HepG2 (cell line): ENCODE measurements around the gene XRCC3. TPM values are rescaled to one million over a fixed set of nuclear protein-coding genes. Genes with fewer than 3 reads are reported as not detected.

ENCODE experiments used
- ARID4A ChIP-seq: sonication (generic); formaldehyde crosslinking; IDR thresholded peaks from 2 replicates; pipeline ENCODE4 v1.5.0; 2020; ENCODE audit warnings: mild to moderate bottlenecking, missing genetic modification reagents, borderline replicate concordance
- CBX5 ChIP-seq: sonication (generic); formaldehyde crosslinking; IDR thresholded peaks from 2 replicates; pipeline ENCODE4 v1.4.0; 2020; ENCODE audit warnings: missing genetic modification reagents, borderline replicate concordance
- ETV6 ChIP-seq: sonication (generic); formaldehyde crosslinking; conservative IDR thresholded peaks from 2 replicates; pipeline ENCODE4 v1.4.0; 2020; ENCODE audit warnings: missing genetic modification reagents
- MYC ChIP-seq: sonication (generic); formaldehyde crosslinking; IDR thresholded peaks from 2 replicates; pipeline ENCODE4 v1.9.0; 2021; ENCODE audit warnings: missing genetic modification reagents, borderline replicate concordance
- NCOA2 ChIP-seq: sonication (generic); formaldehyde crosslinking; IDR thresholded peaks from 2 replicates; pipeline ENCODE4 v1.8.0; 2022; ENCODE audit warnings: inconsistent platforms
- PPARG ChIP-seq: conservative IDR thresholded peaks from 2 replicates; pipeline ENCODE4 v1.6.1; 2016; ENCODE audit warnings: missing biosample characterization, missing genetic modification reagents
- REL ChIP-seq: sonication (generic); formaldehyde crosslinking; conservative IDR thresholded peaks from 2 replicates; pipeline ENCODE4 v1.8.0; 2022; ENCODE audit warnings: mild to moderate bottlenecking, missing genetic modification reagents, moderate library complexity
- SAP130 ChIP-seq: IDR thresholded peaks from 2 replicates; pipeline ENCODE4 v1.6.1; 2016; ENCODE audit warnings: low read depth
- SYNCRIP ChIP-seq: fragments of 200-400 bp; formaldehyde crosslinking; IDR thresholded peaks from 2 replicates; pipeline ENCODE4 v1.6.1; 2018; ENCODE audit warnings: mild to moderate bottlenecking, low read depth, low read length; ENCODE audit not compliant: insufficient read depth
- TEF ChIP-seq: sonication (generic); formaldehyde crosslinking; IDR thresholded peaks from 2 replicates; pipeline ENCODE4 v1.5.0; 2020; ENCODE audit warnings: missing genetic modification reagents
- TFAP4 ChIP-seq: sonication (generic); IDR thresholded peaks from 2 replicates; pipeline ENCODE4 v1.6.1; 2016; ENCODE audit warnings: low read depth, borderline replicate concordance
- ZHX2 ChIP-seq, 2 experiments: sonication (generic) in 1 of 2; formaldehyde crosslinking in 1 of 2; IDR thresholded peaks; 2 replicates each; pipeline versions ENCODE4 v1.6.1 to v1.9.0; 2014 to 2022; ENCODE audit warnings: antibody characterized with exemption in 1 of 2, borderline replicate concordance in 1 of 2, inconsistent platforms in 1 of 2, low read depth in 1 of 2, missing genetic modification reagents in 1 of 2
- ZNF20 ChIP-seq: sonication (generic); formaldehyde crosslinking; IDR thresholded peaks from 2 replicates; pipeline ENCODE4 v1.4.0; 2020; ENCODE audit warnings: mild to moderate bottlenecking, moderate library complexity, missing genetic modification reagents
- ZNF556 ChIP-seq: sonication (generic); formaldehyde crosslinking; IDR thresholded peaks from 2 replicates; pipeline ENCODE4 v1.4.0; 2020; ENCODE audit warnings: mild to moderate bottlenecking, missing genetic modification reagents, borderline replicate concordance
- ZNF616 ChIP-seq: sonication (generic); formaldehyde crosslinking; IDR thresholded peaks from 2 replicates; pipeline ENCODE4 v1.5.0; 2020; ENCODE audit warnings: low read depth, mild to moderate bottlenecking, missing genetic modification reagents
- ZNF652 ChIP-seq: IDR thresholded peaks from 2 replicates; pipeline ENCODE4 v1.6.1; 2016; ENCODE audit warnings: low read depth, borderline replicate concordance
- polyA plus RNA-seq, 8 experiments: library from polyadenylated mRNA; depleted of rRNA in 3 of 8; stranded (reverse) in 7 of 8; unstranded in 1 of 8; fragments of >200 nt; fragmentation: Illumina TruSeq in 4 of 8; extraction: Trizol in 4 of 8; gene quantifications; 2 replicates each; pipeline versions ENCODE4 v1.2.1 to v1.2.3, GENCODE V29; 2011 to 2016; ENCODE audit warnings: low read depth in 4 of 8, missing spikeins in 1 of 8, mixed read lengths in 1 of 8; ENCODE audit not compliant: insufficient read depth in 1 of 8
- total RNA-seq, 5 experiments: library from RNA; depleted of rRNA; stranded (reverse); fragments of >200 nt; fragmentation: Illumina TruSeq; extraction: Trizol; gene quantifications; 2 replicates each; pipeline ENCODE4 v1.2.3, GENCODE V29; 2016; ENCODE audit warnings: low read depth in 1 of 5

Gene XRCC3
- total and polyA plus RNA-seq, 2 of the 13 experiments (the other 11 are each of a cell fraction or from before 2014, with no cell fraction given), result 5.4 to 25.8 TPM

GRCh38 chr14:103715052-103716000 lies at the start of gene XRCC3, which contains the start of gene ZFYVE21 (continued):
- TF ChIP-seq TEF (no peak), SAP130 (CRISPR knock-in tag) (peak; percentile 96), ARID4A (CRISPR knock-in tag) (peak; percentile 93), CBX5 (CRISPR knock-in tag) (no peak), ZHX2 (IDR thresholded peaks at IDR 0.05; ENCODE audit: low read depth) (no peak), ZHX2 (CRISPR knock-in tag; IDR thresholded peaks at IDR 0.05; ENCODE audit: borderline replicate concordance) (peak; percentile 72), ZNF556 (no peak), ZNF652 (no peak), ZNF20 (no peak), ZNF616 (CRISPR knock-in tag) (no peak), SYNCRIP (no peak), REL (CRISPR knock-in tag) (peak; percentile 79), MYC (CRISPR knock-in tag) (peak; percentile 19), TFAP4 (no peak; the same call in 1 of the 2 replicates), PPARG (CRISPR knock-in tag) (0 out of 2 replicates have a peak, but pooled peaks have one; percentile 45), ETV6 (CRISPR knock-in tag) (no peak), NCOA2 (CRISPR knock-in tag) (no peak)
